MM.1S (cell line): ENCODE results near the gene FAF2.

Source experiments
- EZH2 ChIP-seq: fragments of 300-600 bp; sonication (generic); optimal IDR thresholded peaks from 2 replicates; pipeline ENCODE3; 2017; ENCODE audit warnings: low read depth, mild to moderate bottlenecking, antibody characterized with exemption, low read length, mixed read lengths
- TF ChIP-seq, protein P1 (sequence below): fragments of 300-600 bp; sonication (generic); IDR thresholded peaks from 2 replicates; pipeline ENCODE4 v1.5.1; 2016; ENCODE audit warnings: antibody characterized with exemption, low read length, mixed read lengths

DNA sequence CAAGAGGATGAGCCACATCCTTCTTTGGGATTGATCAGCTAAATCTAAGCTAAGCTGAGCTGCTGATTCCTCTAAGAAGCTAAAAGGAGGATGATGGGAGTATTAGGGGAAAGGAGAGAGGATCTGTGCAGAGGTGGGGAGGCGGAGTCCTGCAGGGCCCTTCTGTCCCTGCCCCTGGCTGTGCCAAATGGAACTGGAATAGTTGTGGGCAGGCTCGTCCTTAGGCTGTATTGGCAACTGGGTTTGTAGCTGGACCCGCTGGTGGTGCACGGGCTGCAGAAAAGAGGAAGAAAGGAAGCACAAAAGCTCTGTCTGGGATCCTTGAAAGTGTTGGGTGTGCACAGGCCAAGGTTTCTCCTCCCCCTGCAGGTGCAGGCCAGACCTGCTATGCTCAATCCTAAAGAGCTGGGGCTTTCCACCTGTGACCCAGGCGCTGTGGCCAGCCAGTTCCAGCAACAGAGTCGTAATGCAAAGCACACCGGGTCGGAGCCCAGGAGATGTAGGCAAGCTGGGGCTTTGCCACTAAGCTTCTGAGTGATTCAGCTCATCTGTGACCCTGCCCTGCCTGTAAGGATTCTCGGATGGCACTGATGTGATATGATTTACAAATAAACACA lies 41.6 kb upstream of the FAF2 start:
- no peak for TF ChIP-seq EZH2
- TF ChIP-seq, protein P1, sequence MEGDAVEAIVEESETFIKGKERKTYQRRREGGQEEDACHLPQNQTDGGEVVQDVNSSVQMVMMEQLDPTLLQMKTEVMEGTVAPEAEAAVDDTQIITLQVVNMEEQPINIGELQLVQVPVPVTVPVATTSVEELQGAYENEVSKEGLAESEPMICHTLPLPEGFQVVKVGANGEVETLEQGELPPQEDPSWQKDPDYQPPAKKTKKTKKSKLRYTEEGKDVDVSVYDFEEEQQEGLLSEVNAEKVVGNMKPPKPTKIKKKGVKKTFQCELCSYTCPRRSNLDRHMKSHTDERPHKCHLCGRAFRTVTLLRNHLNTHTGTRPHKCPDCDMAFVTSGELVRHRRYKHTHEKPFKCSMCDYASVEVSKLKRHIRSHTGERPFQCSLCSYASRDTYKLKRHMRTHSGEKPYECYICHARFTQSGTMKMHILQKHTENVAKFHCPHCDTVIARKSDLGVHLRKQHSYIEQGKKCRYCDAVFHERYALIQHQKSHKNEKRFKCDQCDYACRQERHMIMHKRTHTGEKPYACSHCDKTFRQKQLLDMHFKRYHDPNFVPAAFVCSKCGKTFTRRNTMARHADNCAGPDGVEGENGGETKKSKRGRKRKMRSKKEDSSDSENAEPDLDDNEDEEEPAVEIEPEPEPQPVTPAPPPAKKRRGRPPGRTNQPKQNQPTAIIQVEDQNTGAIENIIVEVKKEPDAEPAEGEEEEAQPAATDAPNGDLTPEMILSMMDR = peak; percentile 43
